Measurements from ENCODE around the gene TMEM82.

TMEM82 gene

GRCh38 chr1:15727021-15727420 lies 15.3 kb upstream of the TMEM82 start:
- H3K27me3 ChIP-seq, result no peaks in the 10 kb centered on the region
- H3K4me1 ChIP-seq (ENCODE audit: control insufficient read depth in 1 of 2, insufficient read depth in 1 of 2, low read depth in 1 of 2, low read length in 1 of 2), result no peaks in the 10 kb centered on the region

GRCh38 chr1:15727424-15727823 lies 14.9 kb upstream of the TMEM82 start:
- Histone ChIP-seq H3K27me3 (no peaks in the 10 kb centered on the region), H3K4me3 (ENCODE audit: low read depth in 1 of 2, low read length in 1 of 2) (no peak overlapping the region), H3K9me3 (no peaks in the 10 kb centered on the region), H3K4me1 (ENCODE audit: control insufficient read depth in 1 of 2, insufficient read depth in 1 of 2, low read depth in 1 of 2, low read length in 1 of 2) (no peaks in the 10 kb centered on the region), H3K27ac (no peak overlapping the region), H3K36me3 (peaks cover 98% of the 10 kb centered on the region)
- TF ChIP-seq CTCF (IDR thresholded peaks at IDR 0.05), result no peak

More at GRCh38 chr1:15727021-15727420, 15.3 kb upstream of the TMEM82 start:
- H3K27ac ChIP-seq, result no peak overlapping the region
- peaks cover 98% of the 10 kb centered on the region for H3K36me3 ChIP-seq
- no peak overlapping the region for H3K4me3 ChIP-seq (ENCODE audit: low read depth in 1 of 2, low read length in 1 of 2)
- no peak for TF ChIP-seq CTCF (IDR thresholded peaks at IDR 0.05)
- no peaks in the 10 kb centered on the region for H3K9me3 ChIP-seq

- Histone ChIP-seq H3K27ac (no peak overlapping the region), H3K4me3 (ENCODE audit: low read depth in 1 of 2, low read length in 1 of 2) (no peak overlapping the region), H3K9me3 (no peaks in the 10 kb centered on the region), H3K27me3 (no peaks in the 10 kb centered on the region), H3K4me1 (ENCODE audit: control insufficient read depth in 1 of 2, insufficient read depth in 1 of 2, low read depth in 1 of 2, low read length in 1 of 2) (no peaks in the 10 kb centered on the region), H3K36me3 (peaks cover 98% of the 10 kb centered on the region)
- no peak for TF ChIP-seq CTCF (IDR thresholded peaks at IDR 0.05)
Measured at GRCh38 chr1:15727866-15728534, 14.3 kb upstream of the TMEM82 start.

- Histone ChIP-seq H3K9me3 (no peaks in the 10 kb centered on the region), H3K4me1 (ENCODE audit: control insufficient read depth in 1 of 2, insufficient read depth in 1 of 2, low read depth in 1 of 2, low read length in 1 of 2) (no peaks in the 10 kb centered on the region), H3K27ac (no peak overlapping the region), H3K27me3 (no peaks in the 10 kb centered on the region), H3K4me3 (ENCODE audit: low read depth in 1 of 2, low read length in 1 of 2) (no peak overlapping the region), H3K36me3 (peaks cover 98% of the 10 kb centered on the region)
- TF ChIP-seq CTCF (IDR thresholded peaks at IDR 0.05), result no peak
Measured at GRCh38 chr1:15728937-15729657, 13.2 kb upstream of the TMEM82 start.

- Histone ChIP-seq H3K4me1 (ENCODE audit: control insufficient read depth in 1 of 2, insufficient read depth in 1 of 2, low read depth in 1 of 2, low read length in 1 of 2) (no peaks in the 10 kb centered on the region), H3K36me3 (peaks cover 100% of the 10 kb centered on the region), H3K27ac (no peak overlapping the region), H3K4me3 (ENCODE audit: low read depth in 1 of 2, low read length in 1 of 2) (no peak overlapping the region), H3K27me3 (no peaks in the 10 kb centered on the region), H3K9me3 (no peaks in the 10 kb centered on the region)
- no peak for TF ChIP-seq CTCF (IDR thresholded peaks at IDR 0.05)
Measured at GRCh38 chr1:15730423-15730822, 11.9 kb upstream of the TMEM82 start.
